Activated CD4-positive, alpha-beta T cell treated with anti-CD3 and anti-CD28 coated beads, Interleukin-2, amount 10 ng/mL, durations not matched to agents 7 days and 5 days (primary cell): Measurements from ENCODE around the gene LIMS2. TPM values are rescaled to one million over a fixed set of nuclear protein-coding genes. Genes with fewer than 3 reads are reported as not detected.

Experiments
- CTCF ChIA-PET: fragments of 350-600 bp; sonication (Branson Sonifier 250); formaldehyde crosslinking; loops from one replicate; lab custom pipeline; 2021; ENCODE audit warnings: antibody characterized with exemption; lab: Charles Lee
- POLR2A ChIA-PET: fragments of 350-600 bp; sonication (Branson Sonifier 250); formaldehyde crosslinking; loops from one replicate; lab custom pipeline; 2021; ENCODE audit warnings: antibody characterized with exemption; lab: Charles Lee
- DNase-seq: peaks from one replicate; pipeline ENCODE4 v3.0.0-alpha.2; 2020
- H3K27ac Mint-ChIP-seq: one replicate; pipeline ENCODE4 v1.8.0; 2021; ENCODE audit warnings: mild to moderate bottlenecking, moderate library complexity, mixed read lengths
- H3K27me3 Mint-ChIP-seq: one replicate; pipeline ENCODE4 v1.8.0; 2021; ENCODE audit warnings: mixed read lengths
- H3K36me3 Mint-ChIP-seq: one replicate; pipeline ENCODE4 v1.8.0; 2021; ENCODE audit warnings: low read depth, mixed read lengths
- H3K4me1 Mint-ChIP-seq: one replicate; pipeline ENCODE4 v1.8.0; 2021; ENCODE audit warnings: mixed read lengths
- H3K4me3 Mint-ChIP-seq: one replicate; pipeline ENCODE4 v1.8.0; 2021; ENCODE audit warnings: mild to moderate bottlenecking, moderate library complexity, mixed read lengths
- H3K9me3 Mint-ChIP-seq: one replicate; pipeline ENCODE4 v1.8.0; 2021; ENCODE audit warnings: mixed read lengths
- total RNA-seq, 2 experiments: library from RNA; stranded (reverse); gene quantifications; one replicate each; pipeline ENCODE4 v1.2.3, GENCODE V29; 2021

LIMS2 gene
- total RNA-seq, 2 experiments from 2014 or later: 34.2 to 36.4 TPM

DNA sequence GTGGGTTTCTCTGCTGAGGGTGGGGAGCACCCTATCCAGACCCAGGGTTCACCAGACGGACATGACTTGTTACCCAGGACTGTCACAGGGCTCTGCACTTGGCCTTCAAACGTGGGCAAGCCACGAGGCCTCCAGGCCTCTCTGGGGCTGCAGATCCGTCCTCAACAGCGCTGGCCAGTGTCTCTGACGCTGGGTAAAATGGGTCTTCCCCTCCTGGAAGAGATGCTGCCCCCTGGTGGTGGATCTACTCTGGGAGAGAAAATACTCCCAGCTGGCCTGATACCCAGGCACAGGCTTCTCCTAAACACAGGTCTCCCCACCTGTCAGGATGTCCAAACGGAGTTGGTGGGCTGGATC, 25.7 kb downstream of the LIMS2 start:
- Mint-ChIP-seq H3K9me3 (no peaks in the 10 kb centered on the region), H3K27me3 (no peaks in the 10 kb centered on the region), H3K4me1 (peaks cover 24% of the 10 kb centered on the region), H3K36me3 (no peaks in the 10 kb centered on the region), H3K27ac (peak overlapping the region; percentile 76), H3K4me3 (no peak overlapping the region)
- POLR2A ChIA-PET: no interaction called here
- CTCF ChIA-PET: interaction anchor here (0.6 to 6.6 kb wide), 15 partner anchors 8 to 413 kb away, joined by 3 to 50 read pairs (median 3); no protein-coding TSS in a partner anchor
- peak; percentile 91 for DNase-seq

DNA sequence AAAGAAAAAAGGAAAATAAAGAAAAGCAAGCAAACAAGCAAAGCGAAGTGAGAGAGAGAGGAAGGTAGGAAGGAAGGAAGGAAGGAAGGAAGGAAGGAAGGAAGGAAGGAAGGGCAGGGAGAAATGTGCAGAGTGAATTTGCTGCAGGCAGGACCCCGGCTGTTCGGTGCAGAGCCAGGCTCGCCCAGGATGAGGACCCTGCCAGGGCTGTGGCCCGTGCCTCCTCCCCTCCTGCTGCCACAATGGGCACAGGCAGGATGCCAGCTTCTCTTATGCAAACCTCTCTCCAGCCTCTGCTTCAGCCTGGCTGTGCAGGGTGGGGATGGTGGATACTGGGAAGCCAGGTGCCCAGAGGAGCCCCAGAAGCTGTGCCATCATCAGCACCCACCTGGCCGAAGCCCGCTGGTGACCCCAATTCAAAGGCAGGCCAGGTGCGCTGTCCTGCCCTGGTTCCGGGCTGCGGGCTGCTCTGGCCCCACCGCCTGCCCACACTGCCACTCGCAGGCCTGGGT, 26.2 kb downstream of the LIMS2 start:
- no peak overlapping the region for H3K4me3 Mint-ChIP-seq

DNA sequence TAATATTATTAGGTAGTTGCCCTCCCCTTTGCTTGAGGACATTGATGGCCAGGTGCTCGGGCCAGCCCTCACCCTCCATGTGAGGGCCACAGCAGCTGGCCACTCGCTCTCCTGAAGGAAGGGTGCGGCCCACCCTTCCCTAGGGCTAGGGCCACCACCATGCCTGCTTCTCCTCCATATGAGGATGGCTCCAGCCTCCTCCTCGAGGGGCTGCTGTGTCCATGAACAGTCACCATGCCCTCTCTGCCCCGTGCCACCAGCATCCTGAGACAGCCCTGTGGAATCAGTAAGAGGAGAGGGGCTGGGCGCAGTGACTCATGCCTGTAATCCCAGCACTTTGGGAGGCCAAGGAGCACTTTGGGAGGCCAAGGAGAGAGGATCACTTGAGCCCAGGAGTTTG, 27.0 kb downstream of the LIMS2 start:
- Mint-ChIP-seq H3K4me3 (no peak overlapping the region), H3K9me3 (no peaks in the 10 kb centered on the region), H3K27me3 (no peaks in the 10 kb centered on the region), H3K36me3 (no peaks in the 10 kb centered on the region), H3K27ac (peak overlapping the region; percentile 9), H3K4me1 (peaks cover 27% of the 10 kb centered on the region)
- DNase-seq: no peak
- ChIA-PET POLR2A (no interaction called here), CTCF (interaction anchor here (5.0 kb wide), 1 partner anchor 56 kb away, joined by 28 read pairs; no protein-coding TSS in a partner anchor)

More for the DNA sequence above, 26.2 kb downstream of the LIMS2 start:
- H3K36me3 Mint-ChIP-seq: no peaks in the 10 kb centered on the region
- no peak overlapping the region for H3K27ac Mint-ChIP-seq
- no peak for DNase-seq
- H3K27me3 Mint-ChIP-seq: no peaks in the 10 kb centered on the region
- peaks cover 27% of the 10 kb centered on the region for H3K4me1 Mint-ChIP-seq
- H3K9me3 Mint-ChIP-seq: no peaks in the 10 kb centered on the region
- ChIA-PET CTCF (interaction anchor here (0.6 to 6.6 kb wide), 5 partner anchors 10 to 412 kb away, joined by 3 to 50 read pairs (median 4); no protein-coding TSS in a partner anchor), POLR2A (no interaction called here)

DNA sequence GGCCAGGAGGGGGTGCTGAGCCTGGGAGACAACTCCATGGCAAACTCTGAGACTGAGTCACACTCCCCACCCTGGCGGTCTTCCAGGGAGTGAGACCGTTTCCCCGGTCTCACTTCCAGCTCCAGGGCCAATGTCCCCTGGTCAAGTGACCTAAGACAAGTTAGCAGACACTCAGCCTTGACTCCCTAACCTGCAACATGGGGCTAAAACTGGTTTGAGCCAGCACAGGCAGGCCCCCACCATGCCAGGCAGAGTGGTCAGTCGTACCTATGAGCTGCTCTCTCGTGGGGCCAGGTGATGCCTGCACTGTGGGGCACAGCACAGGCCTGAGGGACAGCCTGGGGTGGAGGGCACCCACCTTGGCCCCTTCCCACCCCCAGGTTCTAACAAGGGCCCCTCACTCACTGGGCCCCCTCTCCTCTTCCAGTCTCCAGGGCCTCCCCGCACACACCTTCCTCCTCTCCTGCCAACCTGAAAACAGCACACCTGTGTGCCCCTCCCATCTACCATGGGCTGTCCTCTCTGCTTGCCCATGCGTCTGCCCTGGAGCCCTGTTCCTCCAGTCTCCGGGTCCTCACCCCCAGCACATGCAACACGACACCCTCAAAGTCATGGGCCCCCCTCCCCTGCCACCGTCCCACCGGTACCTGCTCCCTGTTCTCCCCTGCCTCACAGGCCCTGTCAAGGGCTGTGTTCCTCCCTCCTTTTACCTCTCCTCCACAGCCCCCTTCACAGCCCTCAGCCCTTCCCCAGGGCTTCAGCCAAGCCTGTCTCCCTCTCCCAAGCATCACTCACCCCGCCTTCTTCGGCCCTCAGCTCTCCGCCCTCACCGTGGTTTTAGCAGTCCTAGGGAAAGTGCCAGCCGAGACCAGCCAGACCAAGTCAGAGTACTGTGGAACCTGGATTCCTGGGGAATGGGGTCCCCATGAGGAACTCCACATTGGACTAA, 27.8 kb downstream of the LIMS2 start:
- Mint-ChIP-seq H3K36me3 (no peaks in the 10 kb centered on the region), H3K27me3 (no peaks in the 10 kb centered on the region), H3K27ac (no peak overlapping the region), H3K4me1 (peaks cover 29% of the 10 kb centered on the region), H3K9me3 (no peaks in the 10 kb centered on the region), H3K4me3 (no peak overlapping the region)
- ChIA-PET POLR2A (no interaction called here), CTCF (interaction anchor here (1.8 to 5.0 kb wide), 2 partner anchors 10 to 55 kb away, joined by 4 to 28 read pairs; no protein-coding TSS in a partner anchor)
- no peak for DNase-seq

DNA sequence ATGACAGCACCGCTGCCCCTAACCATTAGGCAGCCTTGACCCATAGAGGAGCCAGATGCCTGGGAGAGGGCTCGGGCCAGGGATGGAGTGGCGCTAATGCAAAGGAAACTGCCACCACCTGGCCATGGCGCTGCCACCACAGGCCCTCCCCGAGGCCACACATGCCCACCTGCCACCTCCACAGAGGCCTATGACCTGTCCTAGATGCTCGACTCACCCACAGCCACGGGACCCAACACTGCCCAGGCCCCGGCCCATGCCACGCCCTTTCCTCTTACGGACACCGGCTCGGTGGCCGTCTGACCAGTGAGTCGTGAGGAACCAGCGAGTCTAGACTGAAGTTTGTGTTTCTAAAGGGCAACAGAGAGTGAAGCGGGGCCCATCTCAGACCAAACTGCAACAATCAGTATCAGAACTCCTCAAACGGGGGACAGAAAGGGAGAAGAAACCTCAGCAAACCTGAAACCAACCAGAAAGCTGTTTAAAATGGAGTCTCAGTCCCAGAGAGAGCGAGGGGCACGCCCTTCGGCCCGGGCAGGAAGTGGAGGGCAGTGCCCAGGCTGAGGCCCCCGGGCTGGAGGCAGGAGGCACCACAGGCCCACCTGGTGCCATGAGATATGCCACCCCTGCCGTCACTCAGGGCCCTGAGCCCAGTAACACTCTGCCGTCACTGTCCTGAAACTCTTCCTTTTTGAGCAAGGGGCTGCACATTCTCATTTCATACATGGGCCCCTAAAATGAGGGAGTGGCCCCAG, 28.7 kb downstream of the LIMS2 start:
- no peak for DNase-seq
- H3K9me3 Mint-ChIP-seq: no peaks in the 10 kb centered on the region
- CTCF ChIA-PET: interaction anchor here (1.8 to 5.0 kb wide), 2 partner anchors 9 to 55 kb away, joined by 4 to 28 read pairs; no protein-coding TSS in a partner anchor
- no peak overlapping the region for H3K4me3 Mint-ChIP-seq
- peaks cover 31% of the 10 kb centered on the region for H3K4me1 Mint-ChIP-seq
- peak overlapping the region; percentile 68 for H3K27ac Mint-ChIP-seq
- no peaks in the 10 kb centered on the region for H3K27me3 Mint-ChIP-seq
- POLR2A ChIA-PET: no interaction called here
- no peaks in the 10 kb centered on the region for H3K36me3 Mint-ChIP-seq

DNA sequence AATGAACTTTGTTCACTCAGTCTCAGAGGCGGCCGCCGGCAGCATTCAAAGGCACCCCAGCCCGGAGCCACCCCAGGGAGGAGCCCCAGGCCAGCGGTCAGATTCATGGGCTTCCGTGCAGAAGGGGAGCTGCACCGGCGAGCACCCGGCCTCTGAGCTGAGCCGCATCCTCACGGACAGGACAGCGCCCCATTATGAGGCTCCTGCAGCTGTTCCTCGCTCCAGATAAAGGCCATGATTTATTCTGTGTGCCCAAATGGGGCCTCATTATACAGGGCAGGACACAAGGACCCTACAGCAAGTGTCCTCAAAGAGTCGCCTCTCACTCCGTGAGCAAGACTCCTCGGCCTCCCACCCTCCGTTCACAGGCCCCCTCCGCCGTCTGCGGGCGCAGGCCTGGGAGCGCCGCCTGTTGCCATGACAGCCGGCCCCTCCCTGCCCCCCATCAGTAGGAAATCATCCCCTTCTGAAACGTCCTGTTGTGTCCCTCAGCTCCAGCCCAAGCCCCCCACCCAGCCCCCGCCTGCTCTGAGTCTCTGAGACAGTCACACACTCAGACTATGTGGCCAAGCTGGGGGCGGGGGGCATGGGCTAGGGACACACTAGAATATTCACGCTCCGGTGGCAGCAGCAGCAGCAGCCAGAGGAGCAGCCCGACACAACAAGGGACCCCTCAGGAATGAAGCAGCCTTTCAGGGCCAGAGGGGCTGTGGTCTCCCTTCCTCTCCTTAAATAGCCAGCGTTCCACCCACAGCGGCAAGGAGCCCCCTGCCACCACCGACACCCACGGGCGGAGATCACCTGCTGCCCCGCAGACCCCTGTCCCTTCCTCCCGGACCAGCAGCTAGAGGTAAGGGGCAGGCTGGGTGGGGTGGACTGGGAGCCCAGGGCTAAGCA, 29.7 kb downstream of the LIMS2 start, which contains the start of gene GPR17:
GPR17 (plus strand) TSS at position 759 of the 897 bp plus-strand sequence. CDS start 4,583 bp downstream, outside the sequence.
- DNase-seq: no peak
- Mint-ChIP-seq H3K36me3 (no peaks in the 10 kb centered on the region), H3K9me3 (no peaks in the 10 kb centered on the region), H3K4me1 (peaks cover 35% of the 10 kb centered on the region), H3K27me3 (no peaks in the 10 kb centered on the region), H3K4me3 (no peak within 1 kb of the TSS), H3K27ac (peak within 1 kb of the TSS; percentile 68)
- CTCF ChIA-PET: interaction anchor here (1.8 to 5.0 kb wide), 2 partner anchors 8 to 54 kb away, joined by 4 to 28 read pairs; no protein-coding TSS in a partner anchor
- POLR2A ChIA-PET: no interaction called here

DNA sequence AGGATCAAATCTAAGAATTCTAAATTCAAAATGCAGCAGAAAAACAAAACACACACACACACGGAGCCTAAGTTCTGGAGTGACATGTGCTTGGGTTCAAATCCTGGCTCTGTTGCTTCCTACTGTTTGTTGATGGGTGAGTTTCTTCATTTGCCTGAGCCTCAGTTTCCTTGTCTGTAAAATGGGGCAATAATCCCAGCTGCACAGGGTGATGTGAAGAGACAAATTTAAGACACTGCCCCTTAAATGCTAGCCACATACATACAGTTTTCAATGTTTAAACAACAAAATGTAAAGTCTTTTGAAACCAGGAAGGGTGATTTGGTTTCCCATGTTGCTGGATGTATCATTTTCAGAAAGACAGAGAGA, 30.3 kb downstream of the LIMS2 start:
- no peaks in the 10 kb centered on the region for H3K36me3 Mint-ChIP-seq
- H3K4me3 Mint-ChIP-seq: no peak overlapping the region
- ChIA-PET CTCF (interaction anchor here (5.0 kb wide), 1 partner anchor 53 kb away, joined by 28 read pairs; no protein-coding TSS in a partner anchor), POLR2A (no interaction called here)
- H3K4me1 Mint-ChIP-seq: peaks cover 40% of the 10 kb centered on the region
- peak overlapping the region; percentile 70 for H3K27ac Mint-ChIP-seq
- DNase-seq: no peak
- no peaks in the 10 kb centered on the region for H3K9me3 Mint-ChIP-seq
- no peaks in the 10 kb centered on the region for H3K27me3 Mint-ChIP-seq

DNA sequence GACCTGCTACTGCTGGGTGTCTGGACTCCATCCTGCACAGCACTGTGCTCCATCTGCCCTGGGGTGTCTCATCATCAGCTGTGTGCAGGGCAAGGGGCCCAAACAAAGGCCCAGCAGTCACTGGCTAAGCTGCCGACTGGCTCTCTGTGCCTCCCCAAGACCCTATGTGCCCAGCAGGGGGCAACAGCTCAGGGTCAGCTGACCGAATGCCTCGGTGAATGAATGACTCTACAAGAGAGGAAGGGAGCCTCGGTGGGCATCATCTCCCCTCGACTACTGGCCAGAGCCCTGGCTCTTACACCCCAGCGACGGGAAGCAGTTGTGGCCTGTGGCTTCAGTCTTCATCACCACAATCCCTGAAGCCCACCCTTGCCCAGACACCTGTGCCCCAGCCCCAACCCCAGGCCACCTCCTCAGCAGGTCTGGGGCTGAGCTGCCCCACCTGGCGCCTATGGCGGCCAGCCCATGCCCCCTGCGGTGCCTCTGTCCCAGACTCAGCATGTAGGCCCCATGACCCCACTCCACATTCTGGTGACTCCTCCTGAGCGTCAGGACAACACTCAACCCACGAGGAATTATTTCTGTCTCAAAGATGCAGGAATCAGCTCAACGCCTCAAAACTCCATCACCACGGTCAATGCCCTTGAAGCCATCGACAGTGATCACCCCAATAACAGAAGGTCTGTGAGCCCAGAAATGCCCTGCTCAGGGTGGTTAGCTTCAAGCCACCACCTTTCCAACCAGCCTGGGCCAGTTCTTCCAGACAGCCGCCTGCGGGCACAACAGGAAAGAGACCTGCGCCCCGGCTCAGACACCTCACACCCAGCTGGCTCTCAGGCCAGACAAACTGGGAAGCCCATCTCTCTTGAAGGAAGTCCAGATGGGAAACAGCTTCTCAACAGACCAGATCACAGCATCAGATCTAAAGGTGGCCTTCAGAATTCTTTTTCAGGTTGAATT, 31.0 kb downstream of the LIMS2 start:
- no peak overlapping the region for H3K4me3 Mint-ChIP-seq
- ChIA-PET CTCF (interaction anchor here (5.0 kb wide), 1 partner anchor 52 kb away, joined by 28 read pairs; no protein-coding TSS in a partner anchor), POLR2A (no interaction called here)
- no peaks in the 10 kb centered on the region for H3K9me3 Mint-ChIP-seq
- H3K36me3 Mint-ChIP-seq: no peaks in the 10 kb centered on the region
- H3K27me3 Mint-ChIP-seq: no peaks in the 10 kb centered on the region
- H3K27ac Mint-ChIP-seq: peak overlapping the region; percentile 70
- no peak for DNase-seq
- H3K4me1 Mint-ChIP-seq: peaks cover 42% of the 10 kb centered on the region

DNA sequence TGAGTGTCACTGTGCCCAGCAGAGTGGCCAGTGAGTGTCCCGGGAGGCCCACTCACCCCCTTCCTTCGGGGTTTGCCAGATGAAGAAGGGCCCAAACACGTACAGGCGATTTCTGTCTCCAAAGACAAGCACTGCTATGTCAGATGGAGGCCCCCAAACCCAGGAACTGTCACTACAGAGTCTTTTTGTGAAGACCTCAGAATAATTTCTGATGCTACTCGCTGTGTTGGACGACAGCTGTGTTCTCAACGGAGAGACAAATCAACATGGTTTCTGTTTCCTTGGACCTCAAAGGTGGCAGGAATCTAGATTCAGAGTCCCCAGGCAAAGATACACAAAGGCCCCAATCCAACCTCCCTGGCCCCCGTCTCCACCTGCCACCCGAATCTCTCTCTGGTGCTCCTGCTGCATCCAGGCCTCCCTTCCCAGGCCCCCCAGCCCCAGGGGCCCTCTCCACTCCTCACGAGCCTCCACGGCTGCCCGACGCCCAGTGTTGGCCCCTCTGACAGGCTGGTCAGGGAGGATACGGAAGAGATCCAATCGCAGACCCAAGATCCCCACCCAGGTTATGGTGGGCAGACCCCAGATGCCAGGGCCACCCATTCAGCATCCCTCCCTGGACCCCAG, 31.8 kb downstream of the LIMS2 start:
- CTCF ChIA-PET: interaction anchor here (5.0 kb wide), 1 partner anchor 51 kb away, joined by 28 read pairs; no protein-coding TSS in a partner anchor
- H3K27ac Mint-ChIP-seq: peak overlapping the region; percentile 54

DNA sequence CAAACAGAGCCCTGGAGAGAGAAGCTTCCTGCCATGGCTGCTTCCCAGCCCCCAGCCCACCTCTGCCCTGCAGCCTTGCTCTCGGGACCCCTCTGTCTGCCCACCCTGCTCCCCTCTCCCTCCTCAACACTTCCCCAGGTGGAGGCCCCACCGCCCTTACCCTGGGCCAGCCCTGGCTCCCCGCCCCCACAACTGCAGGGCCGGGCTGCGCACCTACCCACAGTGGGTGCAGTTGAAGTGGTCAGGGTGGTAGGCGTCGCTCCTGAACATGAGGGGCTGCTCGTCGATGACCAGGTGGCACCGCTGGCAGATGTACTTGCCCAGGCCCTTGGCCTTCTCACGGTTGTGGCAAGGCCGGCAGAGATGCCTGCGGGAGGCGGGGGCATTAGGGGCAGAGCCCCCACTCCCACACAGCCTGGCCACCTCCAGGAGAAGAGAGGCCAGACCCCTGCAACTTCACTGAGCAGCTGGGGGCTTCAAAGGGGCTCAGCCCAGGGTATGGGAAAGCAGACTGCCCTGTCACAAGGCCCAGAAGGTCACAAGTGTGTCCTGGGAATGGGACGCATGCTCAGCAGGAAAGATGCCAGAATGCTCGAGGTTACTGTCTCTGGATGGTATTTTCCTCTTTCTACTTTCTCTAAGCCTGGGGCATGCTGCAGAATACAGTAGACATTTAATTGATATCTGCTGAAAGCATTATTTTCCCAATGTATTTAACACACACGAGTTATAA, 32.5 kb downstream of the LIMS2 start:
- H3K4me1 Mint-ChIP-seq: peaks cover 47% of the 10 kb centered on the region
- POLR2A ChIA-PET: no interaction called here
- no peak overlapping the region for H3K4me3 Mint-ChIP-seq
- peaks cover 3% of the 10 kb centered on the region for H3K36me3 Mint-ChIP-seq
- CTCF ChIA-PET: interaction anchor here (1.2 kb wide), 1 partner anchor 52 kb away, joined by 3 read pairs; no protein-coding TSS in a partner anchor
- no peaks in the 10 kb centered on the region for H3K9me3 Mint-ChIP-seq
- no peaks in the 10 kb centered on the region for H3K27me3 Mint-ChIP-seq
- DNase-seq: no peak
- H3K27ac Mint-ChIP-seq: peak overlapping the region; percentile 75

More for the DNA sequence above, 31.8 kb downstream of the LIMS2 start:
- Mint-ChIP-seq H3K4me1 (peaks cover 44% of the 10 kb centered on the region), H3K27me3 (no peaks in the 10 kb centered on the region), H3K9me3 (no peaks in the 10 kb centered on the region), H3K4me3 (peak overlapping the region; percentile 22), H3K36me3 (no peaks in the 10 kb centered on the region)
- POLR2A ChIA-PET: no interaction called here
- DNase-seq: no peak
